Measurements from ENCODE around the gene PALLD. TPM values are rescaled to one million over a fixed set of nuclear protein-coding genes. Genes with fewer than 3 reads are reported as not detected.
"Not testable (repeated sequence)": the region's sequence is repeated elsewhere in the genome, so short reads cannot be mapped to it uniquely, and the experiment has no call there.

PALLD gene
- total RNA-seq, 2 donors from 2014 or later, result 11.3 to 49.1 TPM

- not testable (repeated sequence) for H3K4me1 Mint-ChIP-seq; H3K36me3 Mint-ChIP-seq (ENCODE audit: low read depth); H3K4me3 Mint-ChIP-seq; ATAC-seq (replicated peaks); H3K27ac Mint-ChIP-seq
- H3K27me3 Mint-ChIP-seq, result peaks cover 38% of the 10 kb centered on the region
- H3K9me3 Mint-ChIP-seq, result peaks cover 11% of the 10 kb centered on the region
These were observed 230.3 kb downstream of the PALLD start for GRCh38 chr4:168727181-168727580.

DNA sequence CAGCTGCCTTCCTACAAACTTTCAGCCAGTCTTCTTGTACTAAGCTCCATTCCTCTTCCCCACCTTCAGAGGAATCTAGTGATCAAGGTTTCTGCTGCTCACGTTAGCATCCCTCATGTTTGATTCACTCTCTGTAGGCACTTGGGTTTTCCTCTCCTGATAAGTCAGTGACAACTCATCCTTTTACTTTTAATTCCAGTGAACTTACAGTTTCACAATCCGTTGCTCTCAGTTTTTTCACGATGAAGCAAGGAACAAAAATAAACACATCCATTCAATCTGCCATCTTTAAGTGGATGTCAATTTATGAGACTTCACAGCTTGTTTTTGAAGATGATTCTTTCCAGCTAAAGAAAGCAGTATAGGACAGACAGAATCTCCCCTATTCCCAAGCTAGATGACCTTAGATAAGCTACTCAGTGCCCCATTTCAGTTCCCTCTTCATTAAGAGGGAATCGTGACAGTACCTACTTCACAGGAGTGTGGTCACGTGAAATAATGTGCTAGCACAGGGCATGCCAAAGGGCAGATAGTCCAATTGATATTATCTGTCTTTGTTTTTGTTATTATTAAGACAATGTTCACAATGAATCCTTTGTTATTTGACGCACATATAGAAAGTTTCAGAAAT, 234.3 kb downstream of the PALLD start:
- Mint-ChIP-seq H3K9me3 (peaks cover 3% of the 10 kb centered on the region), H3K4me1 (no peaks in the 10 kb centered on the region), H3K27me3 (peaks cover 34% of the 10 kb centered on the region), H3K27ac (no peak overlapping the region), H3K4me3 (no peak overlapping the region), H3K36me3 (ENCODE audit: low read depth) (no peaks in the 10 kb centered on the region)
- no peak for ATAC-seq (replicated peaks)

DNA sequence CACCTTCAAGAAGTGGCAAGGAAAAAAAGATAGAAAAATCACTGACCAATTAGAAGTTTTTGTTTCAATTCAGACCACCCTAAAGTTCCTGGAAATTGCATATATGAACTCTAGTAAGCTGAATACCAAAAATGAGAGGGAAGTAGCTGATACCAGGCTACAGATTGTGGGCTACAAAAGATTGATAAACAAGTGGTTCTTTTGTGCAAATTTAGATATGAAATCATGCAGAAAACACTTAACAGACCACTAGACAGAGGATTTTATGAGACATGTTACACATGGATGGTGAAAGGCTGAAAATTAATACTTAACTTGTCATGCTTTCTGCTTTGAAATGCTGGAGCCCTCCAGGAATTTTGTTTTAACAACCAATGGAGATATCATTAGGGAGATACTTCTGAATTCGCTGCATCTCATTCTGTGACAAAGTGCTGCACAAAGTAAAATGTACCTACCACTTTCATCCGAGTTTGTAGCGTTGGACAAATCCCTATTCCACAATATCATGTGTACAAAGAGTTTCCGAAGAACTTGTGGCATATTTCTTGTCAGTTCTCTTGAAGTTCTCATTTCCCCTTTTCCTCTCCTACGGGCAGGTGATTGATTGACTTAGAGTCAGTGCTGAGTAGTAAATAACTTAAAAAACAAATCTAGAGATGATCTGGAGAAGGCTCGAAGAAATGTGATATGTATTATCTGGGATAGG, 235.0 kb downstream of the PALLD start:
- no peak for ATAC-seq (replicated peaks)
- Mint-ChIP-seq H3K4me3 (no peak overlapping the region), H3K36me3 (ENCODE audit: low read depth) (no peaks in the 10 kb centered on the region), H3K4me1 (no peaks in the 10 kb centered on the region), H3K27me3 (peaks cover 32% of the 10 kb centered on the region), H3K9me3 (peaks cover 1% of the 10 kb centered on the region), H3K27ac (no peak overlapping the region)

GRCh38 chr4:168732714-168733113, 235.9 kb downstream of the PALLD start:
- no peaks in the 10 kb centered on the region for H3K9me3 Mint-ChIP-seq

DNA sequence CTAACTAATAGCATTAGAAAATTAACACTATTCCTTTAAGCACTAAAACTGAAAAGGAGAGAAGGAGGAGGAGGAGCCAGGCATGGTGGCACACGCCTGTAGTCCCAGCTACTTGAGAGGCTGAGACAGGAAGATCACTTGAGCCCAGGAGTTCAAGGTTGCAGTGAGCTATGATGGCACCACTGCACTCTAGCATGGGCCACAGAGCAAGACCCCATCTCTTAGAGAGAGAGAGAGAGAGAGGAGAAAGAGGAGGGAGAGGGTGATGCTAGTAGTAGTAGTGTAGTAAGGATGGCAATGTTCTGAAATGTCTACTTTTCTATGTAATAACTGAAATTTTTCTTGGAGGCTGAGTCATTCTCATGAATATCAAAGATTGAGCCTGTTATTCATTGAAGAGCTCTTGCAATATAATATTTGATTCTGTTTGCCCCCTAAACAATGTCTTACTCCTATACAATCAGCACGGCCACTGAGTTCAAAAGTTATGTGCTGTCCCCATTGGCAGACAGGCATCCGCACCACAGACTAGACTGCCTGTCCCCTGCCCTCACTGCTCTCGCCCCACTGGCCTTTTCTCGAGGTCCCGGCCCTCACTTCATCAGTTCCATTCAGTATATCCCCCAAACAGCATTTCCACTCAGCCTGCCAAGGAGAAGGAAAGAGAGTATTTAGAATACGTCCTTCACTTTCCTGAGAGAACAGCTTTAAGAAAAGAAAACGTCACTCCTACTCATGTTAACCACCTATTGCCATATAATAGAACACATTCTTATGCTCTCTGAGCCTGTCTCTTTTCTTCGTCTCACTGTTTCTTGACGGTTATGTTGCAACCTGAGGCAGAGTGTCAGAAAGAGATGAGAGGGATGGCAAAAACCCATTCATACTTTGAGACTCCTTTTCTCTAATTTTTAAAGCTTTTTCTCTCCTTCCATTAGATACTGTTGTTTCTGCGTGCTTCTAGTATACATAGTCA, 238.1 kb downstream of the PALLD start:
- Mint-ChIP-seq H3K9me3 (no peaks in the 10 kb centered on the region), H3K27ac (no peak overlapping the region)

More at GRCh38 chr4:168732714-168733113, 235.9 kb downstream of the PALLD start:
- ATAC-seq (replicated peaks), result no peak
- H3K4me3 Mint-ChIP-seq, result no peak overlapping the region
- H3K27ac Mint-ChIP-seq, result no peak overlapping the region
- H3K27me3 Mint-ChIP-seq, result peaks cover 32% of the 10 kb centered on the region
- no peaks in the 10 kb centered on the region for H3K4me1 Mint-ChIP-seq
- no peaks in the 10 kb centered on the region for H3K36me3 Mint-ChIP-seq (ENCODE audit: low read depth)

DNA sequence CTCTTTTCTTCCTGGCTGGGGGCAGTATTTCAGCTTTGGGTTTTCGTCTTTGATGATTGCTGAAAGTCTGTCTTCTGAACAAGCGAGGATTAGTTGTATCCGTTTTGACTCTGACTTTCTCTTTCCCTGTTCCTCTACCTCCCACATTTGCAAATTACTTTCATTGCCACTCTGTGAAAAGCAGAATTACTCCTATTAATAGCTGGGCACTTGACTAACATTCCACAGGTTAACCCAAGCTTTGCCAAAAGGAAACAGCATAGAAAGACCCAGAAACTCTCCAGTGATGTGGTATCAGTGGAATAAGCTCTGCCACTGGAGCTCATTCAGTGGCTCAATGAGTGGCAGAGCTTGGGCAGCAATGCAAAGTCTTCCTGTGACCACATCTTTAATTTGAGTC, 238.9 kb downstream of the PALLD start:
- Mint-ChIP-seq H3K9me3 (no peaks in the 10 kb centered on the region), H3K4me1 (no peaks in the 10 kb centered on the region), H3K4me3 (no peak overlapping the region), H3K27me3 (peaks cover 16% of the 10 kb centered on the region), H3K36me3 (ENCODE audit: low read depth) (no peaks in the 10 kb centered on the region), H3K27ac (no peak overlapping the region)
- no peak for ATAC-seq (replicated peaks)

More for the DNA sequence above, 238.1 kb downstream of the PALLD start:
- Mint-ChIP-seq H3K27me3 (peaks cover 22% of the 10 kb centered on the region), H3K4me3 (no peak overlapping the region), H3K36me3 (ENCODE audit: low read depth) (no peaks in the 10 kb centered on the region), H3K4me1 (no peaks in the 10 kb centered on the region)
- ATAC-seq (replicated peaks), result no peak

DNA sequence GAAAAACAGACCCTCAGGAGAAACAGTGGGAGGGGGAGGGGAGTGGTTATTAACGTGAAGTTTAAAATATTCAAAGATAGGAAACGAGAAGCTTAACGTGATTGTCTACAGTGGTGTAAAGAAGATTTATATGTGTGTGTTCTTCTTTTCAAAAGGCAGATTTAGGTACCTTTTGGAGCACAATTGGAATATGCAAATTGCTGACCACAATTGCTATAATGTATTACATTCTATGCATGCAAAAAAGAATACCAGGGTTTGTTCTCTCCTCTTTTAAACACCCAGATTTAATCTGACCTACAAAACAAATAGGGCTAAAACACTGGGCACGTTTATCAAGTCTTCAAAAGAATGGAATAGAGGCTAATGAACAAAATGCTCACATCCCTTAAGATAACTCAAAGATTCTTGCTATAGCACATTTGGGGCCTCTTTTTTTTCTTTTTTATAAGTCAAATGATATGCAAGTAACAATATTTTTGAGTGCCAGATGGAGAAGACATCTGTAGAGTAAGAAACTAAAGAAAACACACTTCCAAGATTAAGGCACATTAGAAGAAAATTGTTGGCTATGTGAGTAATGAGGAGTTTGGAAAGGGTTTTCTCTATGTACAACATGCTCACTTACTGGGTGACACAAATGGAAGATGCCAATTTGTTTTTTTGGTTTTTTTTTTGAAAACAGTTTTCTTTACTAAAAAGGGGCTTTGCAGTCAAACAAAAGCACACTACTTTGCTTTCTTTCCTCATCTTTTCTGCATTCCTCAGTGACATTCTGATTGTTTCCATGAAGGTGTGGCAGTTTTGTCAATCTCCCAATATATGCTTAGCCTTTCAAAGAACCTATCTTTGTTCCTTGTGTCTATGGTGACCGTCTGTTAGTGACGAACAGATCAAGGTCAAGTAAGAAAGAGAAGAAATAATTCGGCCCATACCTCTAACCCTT, 240.3 kb downstream of the PALLD start:
- Mint-ChIP-seq H3K27me3 (peaks cover 15% of the 10 kb centered on the region), H3K4me3 (no peak overlapping the region), H3K9me3 (no peaks in the 10 kb centered on the region), H3K36me3 (ENCODE audit: low read depth) (no peaks in the 10 kb centered on the region), H3K27ac (no peak overlapping the region), H3K4me1 (no peaks in the 10 kb centered on the region)
- no peak for ATAC-seq (replicated peaks)

DNA sequence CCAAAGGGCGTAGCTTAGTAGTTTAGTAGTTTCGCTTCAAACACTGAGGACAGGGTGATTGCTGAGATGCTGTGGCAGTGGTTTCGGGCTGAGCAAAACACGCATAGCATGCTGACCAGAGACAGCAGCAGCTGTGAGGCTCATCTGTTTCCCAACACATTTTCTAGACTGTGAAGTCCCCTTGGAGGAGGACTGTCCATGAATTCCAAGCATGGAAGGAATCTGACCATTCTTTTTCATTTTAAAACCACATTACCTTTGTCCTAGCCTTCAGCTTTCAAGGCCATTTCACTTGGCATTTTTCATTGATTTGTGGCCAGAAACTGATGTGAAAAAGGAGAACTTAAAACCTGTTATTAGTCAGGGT, 240.9 kb downstream of the PALLD start:
- H3K36me3 Mint-ChIP-seq (ENCODE audit: low read depth), result no peaks in the 10 kb centered on the region
- H3K4me1 Mint-ChIP-seq, result no peaks in the 10 kb centered on the region
- no peak overlapping the region for H3K27ac Mint-ChIP-seq
- ATAC-seq (replicated peaks), result no peak
- no peak overlapping the region for H3K4me3 Mint-ChIP-seq
- H3K9me3 Mint-ChIP-seq, result no peaks in the 10 kb centered on the region
- H3K27me3 Mint-ChIP-seq, result peaks cover 19% of the 10 kb centered on the region

- Mint-ChIP-seq H3K9me3 (no peaks in the 10 kb centered on the region), H3K4me3 (no peak overlapping the region), H3K27me3 (peaks cover 22% of the 10 kb centered on the region), H3K36me3 (ENCODE audit: low read depth) (no peaks in the 10 kb centered on the region), H3K4me1 (no peaks in the 10 kb centered on the region), H3K27ac (no peak overlapping the region)
- no peak for ATAC-seq (replicated peaks)
These were observed 243.0 kb downstream of the PALLD start for GRCh38 chr4:168739886-168740285.

- no peak overlapping the region for H3K27ac Mint-ChIP-seq
- H3K36me3 Mint-ChIP-seq (ENCODE audit: low read depth), result no peaks in the 10 kb centered on the region
- H3K4me1 Mint-ChIP-seq, result no peaks in the 10 kb centered on the region
- H3K9me3 Mint-ChIP-seq, result no peaks in the 10 kb centered on the region
- peaks cover 19% of the 10 kb centered on the region for H3K27me3 Mint-ChIP-seq
- no peak overlapping the region for H3K4me3 Mint-ChIP-seq
- ATAC-seq (replicated peaks), result no peak
These were observed 243.8 kb downstream of the PALLD start for GRCh38 chr4:168740691-168741090.

- Mint-ChIP-seq H3K27ac (no peak overlapping the region), H3K4me1 (no peaks in the 10 kb centered on the region), H3K36me3 (ENCODE audit: low read depth) (no peaks in the 10 kb centered on the region), H3K9me3 (no peaks in the 10 kb centered on the region), H3K4me3 (no peak overlapping the region), H3K27me3 (peaks cover 19% of the 10 kb centered on the region)
- no peak for ATAC-seq (replicated peaks)
These were observed 244.7 kb downstream of the PALLD start for GRCh38 chr4:168741281-168742173.

- Mint-ChIP-seq H3K9me3 (no peaks in the 10 kb centered on the region), H3K36me3 (ENCODE audit: low read depth) (no peaks in the 10 kb centered on the region), H3K4me1 (no peaks in the 10 kb centered on the region), H3K27me3 (peaks cover 16% of the 10 kb centered on the region), H3K4me3 (no peak overlapping the region), H3K27ac (no peak overlapping the region)
- no peak for ATAC-seq (replicated peaks)
These were observed 246.3 kb downstream of the PALLD start for GRCh38 chr4:168743131-168743530.

- no peak for ATAC-seq (replicated peaks)
- H3K4me3 Mint-ChIP-seq, result no peak overlapping the region
- no peak overlapping the region for H3K27ac Mint-ChIP-seq
- H3K4me1 Mint-ChIP-seq, result no peaks in the 10 kb centered on the region
- no peaks in the 10 kb centered on the region for H3K36me3 Mint-ChIP-seq (ENCODE audit: low read depth)
- no peaks in the 10 kb centered on the region for H3K9me3 Mint-ChIP-seq
- H3K27me3 Mint-ChIP-seq, result peaks cover 16% of the 10 kb centered on the region
These were observed 246.7 kb downstream of the PALLD start for GRCh38 chr4:168743601-168744000.

Measured in activated T-helper 17 cell treated with anti-CD3 and anti-CD28 coated beads, Interleukin-2, amount 50 U/mL, for 72 hours (primary cell).